ENCODE results near the gene TRIM51.
"Not testable (repeated sequence)": the region's sequence is repeated elsewhere in the genome, so short reads cannot be mapped to it uniquely, and the experiment has no call there.

TRIM51 gene, protein sequence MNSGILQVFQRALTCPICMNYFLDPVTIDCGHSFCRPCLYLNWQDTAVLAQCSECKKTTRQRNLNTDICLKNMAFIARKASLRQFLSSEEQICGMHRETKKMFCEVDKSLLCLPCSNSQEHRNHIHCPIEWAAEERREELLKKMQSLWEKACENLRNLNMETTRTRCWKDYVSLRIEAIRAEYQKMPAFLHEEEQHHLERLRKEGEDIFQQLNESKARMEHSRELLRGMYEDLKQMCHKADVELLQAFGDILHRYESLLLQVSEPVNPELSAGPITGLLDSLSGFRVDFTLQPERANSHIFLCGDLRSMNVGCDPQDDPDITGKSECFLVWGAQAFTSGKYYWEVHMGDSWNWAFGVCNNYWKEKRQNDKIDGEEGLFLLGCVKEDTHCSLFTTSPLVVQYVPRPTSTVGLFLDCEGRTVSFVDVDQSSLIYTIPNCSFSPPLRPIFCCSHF

DNA sequence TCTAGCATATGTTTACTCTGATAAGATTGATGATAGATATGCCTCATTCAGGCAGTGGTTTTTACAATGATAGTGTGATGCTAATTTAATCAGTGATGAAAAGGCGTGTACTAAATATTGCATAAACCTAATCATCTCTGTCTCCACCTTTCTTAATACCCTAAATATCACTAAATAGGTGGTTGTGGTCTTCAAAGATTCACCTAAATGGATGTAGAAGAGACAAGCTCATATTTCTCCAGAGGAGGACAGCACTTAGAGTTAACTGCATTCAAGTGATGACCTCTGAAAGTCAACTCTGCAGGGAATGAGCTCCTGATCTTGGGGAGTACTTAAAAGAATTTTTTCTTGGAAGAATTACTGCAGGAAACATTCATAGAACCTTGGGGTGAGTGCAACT lies at the start of gene TRIM51:
TRIM51 (plus strand) TSS at position 301 of the 400 bp plus-strand sequence. CDS start 2,132 bp downstream, outside the sequence.
- DNase-seq (ENCODE audit: low spot score): not testable (repeated sequence)

DNA sequence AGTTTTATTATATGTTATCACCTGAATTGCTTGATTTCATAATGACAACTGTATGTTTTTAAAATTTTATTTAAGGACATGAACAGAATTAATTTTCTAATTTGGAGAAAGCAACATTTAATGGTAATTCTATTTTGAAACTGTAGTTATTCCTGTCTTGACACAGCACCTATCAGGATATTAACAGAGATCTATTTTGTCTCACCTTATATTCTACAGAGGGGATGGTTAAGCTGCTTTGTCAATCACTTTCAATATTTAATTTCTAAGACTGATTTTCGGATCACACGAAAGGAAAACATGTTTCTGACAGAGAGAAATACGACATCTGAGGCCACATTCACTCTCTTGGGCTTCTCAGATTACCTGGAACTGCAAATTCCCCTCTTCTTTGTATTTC lies 44.6 kb upstream of the TRIM51 start, which contains the start of gene OR5D16:
OR5D16 (plus strand) TSS at position 301 of the 400 bp plus-strand sequence; CDS start at position 301, 0 bp downstream.
- DNase-seq (ENCODE audit: low spot score): no peak

DNA sequence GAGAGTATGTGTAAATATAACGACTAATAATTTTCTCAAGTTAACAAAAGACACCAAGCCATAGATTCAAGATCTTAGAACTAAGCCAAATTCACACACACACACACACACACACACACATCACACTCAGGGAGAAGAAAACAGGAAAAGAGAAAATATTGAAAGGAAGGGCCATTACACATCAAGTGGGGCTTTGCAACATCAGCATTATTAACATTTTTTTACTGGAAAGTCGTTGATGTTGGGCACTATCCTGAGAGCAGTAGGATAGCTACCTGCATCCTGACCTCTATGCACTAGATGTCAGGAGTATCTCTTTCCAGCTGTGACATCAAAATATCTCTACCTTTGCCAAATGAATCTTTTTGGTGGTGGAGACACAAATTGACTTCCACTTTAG lies 35.6 kb upstream of the TRIM51 start:
- DNase-seq (ENCODE audit: low spot score): no peak

DNA sequence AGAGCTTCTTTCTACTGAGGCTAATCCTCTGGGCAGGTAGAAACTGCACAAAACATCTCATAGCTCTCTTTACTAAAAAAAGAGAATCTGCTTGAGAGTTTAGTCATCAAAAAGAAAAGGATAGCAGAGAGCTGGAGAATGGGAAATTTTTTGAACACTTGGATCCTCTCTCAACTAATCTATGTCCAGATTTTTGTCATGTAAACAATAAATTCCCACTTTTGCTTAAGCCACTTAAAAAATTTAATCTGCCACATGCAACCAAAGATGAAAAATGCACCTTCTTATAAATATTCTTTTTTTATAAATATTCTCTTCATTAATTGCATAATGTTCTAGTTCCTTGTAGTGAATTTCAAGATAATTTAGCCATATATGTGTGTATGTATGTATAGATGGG lies 34.1 kb upstream of the TRIM51 start:
- no peak for DNase-seq (ENCODE audit: low spot score)

DNA sequence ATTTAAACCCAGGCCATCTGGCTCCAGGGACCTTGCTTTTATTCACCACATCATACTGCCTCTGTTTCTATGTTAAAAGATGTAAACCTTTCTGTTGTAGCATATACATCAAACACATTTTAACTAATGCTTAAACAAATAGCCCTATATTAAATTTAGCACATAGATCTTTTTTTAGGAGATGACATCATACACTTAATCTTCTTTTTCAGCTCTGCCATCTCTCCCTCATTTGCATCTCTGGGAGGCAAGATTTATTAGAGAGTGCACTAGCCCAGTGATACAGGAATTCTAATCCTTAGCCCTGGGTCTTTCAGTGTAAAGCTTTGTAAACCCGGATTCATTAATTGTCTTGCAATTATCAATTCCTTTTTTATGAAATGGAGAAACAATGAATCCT lies 31.0 kb upstream of the TRIM51 start:
- no peak for DNase-seq (ENCODE audit: low spot score)

DNA sequence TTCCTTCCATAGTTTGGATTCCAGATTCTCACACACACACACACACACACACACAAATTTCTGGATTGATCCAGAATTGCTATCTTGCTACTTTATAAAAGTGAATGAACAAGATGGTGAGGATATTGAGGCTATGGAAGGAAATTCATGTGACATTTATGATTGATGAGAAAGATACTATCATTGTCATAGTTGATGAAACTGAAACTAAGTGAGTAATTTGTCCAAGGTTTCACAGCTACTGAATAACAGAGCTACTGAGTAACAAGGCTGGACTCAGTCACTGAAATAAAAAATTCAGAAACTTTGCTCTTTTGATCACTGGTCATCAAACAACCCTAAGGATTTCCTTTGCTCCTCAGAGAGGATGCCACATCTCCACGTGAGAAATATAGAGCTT lies 28.4 kb upstream of the TRIM51 start:
- no peak for DNase-seq (ENCODE audit: low spot score)

DNA sequence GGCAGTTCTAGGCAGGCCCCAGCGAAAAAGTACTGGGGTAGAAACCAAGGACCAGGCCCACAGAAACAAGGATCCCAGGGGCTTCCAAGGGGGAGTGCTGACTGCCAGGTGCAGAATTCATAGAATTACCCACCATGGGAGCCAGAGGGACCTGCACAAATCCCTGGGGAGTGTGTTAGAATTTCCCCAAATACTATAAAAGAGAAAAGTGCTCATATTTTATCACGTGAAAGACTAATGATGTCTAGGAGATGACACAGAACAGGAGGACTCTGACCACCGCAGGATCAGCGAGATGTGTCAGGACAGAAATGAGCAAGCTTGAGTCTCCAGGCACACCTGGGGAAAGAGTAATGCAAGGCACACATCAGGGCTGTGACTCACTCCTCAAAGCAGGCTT lies 15.7 kb upstream of the TRIM51 start:
- DNase-seq (ENCODE audit: low spot score): not testable (repeated sequence)

DNA sequence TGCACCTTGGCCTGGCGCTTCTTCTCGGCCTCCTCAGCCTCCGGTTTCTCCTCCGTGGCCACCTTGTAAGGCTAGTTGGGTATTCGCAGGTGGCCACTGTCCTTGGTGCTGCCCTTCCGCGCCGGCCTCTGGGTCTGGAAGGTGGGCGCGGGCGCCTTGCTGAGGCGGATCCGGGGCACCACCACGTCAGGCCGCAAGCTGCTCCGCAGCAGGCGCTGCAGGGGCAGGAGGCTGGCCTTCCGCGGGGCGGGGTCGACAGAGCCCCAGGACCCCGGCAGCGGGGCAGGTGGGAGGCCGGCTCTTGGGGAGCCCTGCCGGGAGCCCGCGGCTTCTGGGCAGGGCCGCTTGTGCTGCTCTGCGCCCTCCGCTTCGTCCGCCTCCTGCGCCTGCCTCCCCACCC lies 10.4 kb upstream of the TRIM51 start:
- DNase-seq (ENCODE audit: low spot score): not testable (repeated sequence)

DNA sequence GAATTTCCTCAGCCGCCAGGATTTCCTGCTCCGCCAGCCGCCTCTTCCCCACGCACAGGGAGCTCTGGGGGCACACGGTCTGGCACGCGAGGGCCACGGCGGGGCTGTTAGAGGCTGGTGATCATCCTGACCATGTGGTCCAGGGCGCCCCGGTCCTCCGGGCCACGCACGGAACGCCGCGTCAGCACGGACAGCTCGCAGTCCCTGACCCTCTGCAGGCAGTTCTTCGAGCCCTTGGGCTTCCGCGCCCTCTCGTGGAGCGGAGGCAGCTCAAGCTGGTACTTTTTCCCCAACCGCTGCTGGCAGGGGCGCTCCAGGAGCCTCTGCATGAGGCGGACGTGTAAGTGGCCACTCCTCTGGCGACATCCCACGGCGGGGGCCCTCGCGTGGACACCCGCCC lies 10.0 kb upstream of the TRIM51 start:
- DNase-seq (ENCODE audit: low spot score): not testable (repeated sequence)

DNA sequence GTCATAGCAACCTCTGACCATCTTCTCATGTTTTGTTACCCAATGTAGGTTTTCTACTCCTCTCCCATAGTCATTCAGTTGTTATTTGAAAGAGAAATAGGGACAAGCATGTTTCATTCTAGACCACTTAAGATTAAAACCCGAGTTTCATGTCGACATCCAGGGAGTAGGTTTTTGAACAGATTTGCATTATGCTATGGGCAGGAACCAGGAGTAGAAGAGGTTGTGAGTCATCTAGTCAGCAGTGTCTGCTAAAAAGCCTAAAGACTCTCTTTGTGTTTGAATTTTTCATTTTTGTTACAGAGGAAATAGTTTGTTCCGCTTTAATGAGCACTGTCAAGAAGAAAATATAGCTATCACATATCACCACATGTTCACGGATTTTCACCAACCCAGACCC lies 1.9 kb downstream of the TRIM51 start:
- not testable (repeated sequence) for DNase-seq (ENCODE audit: low spot score)

DNA sequence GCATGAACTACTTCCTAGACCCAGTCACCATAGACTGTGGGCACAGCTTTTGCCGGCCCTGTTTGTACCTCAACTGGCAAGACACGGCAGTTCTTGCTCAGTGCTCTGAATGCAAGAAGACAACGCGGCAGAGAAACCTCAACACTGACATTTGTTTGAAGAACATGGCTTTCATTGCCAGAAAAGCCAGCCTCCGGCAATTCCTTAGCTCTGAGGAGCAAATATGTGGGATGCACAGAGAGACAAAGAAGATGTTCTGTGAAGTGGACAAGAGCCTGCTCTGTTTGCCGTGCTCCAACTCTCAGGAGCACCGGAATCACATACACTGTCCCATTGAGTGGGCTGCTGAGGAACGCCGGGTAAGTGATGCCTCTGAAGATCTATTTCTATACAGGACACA lies 2.4 kb downstream of the TRIM51 start:
- not testable (repeated sequence) for DNase-seq (ENCODE audit: low spot score)

DNA sequence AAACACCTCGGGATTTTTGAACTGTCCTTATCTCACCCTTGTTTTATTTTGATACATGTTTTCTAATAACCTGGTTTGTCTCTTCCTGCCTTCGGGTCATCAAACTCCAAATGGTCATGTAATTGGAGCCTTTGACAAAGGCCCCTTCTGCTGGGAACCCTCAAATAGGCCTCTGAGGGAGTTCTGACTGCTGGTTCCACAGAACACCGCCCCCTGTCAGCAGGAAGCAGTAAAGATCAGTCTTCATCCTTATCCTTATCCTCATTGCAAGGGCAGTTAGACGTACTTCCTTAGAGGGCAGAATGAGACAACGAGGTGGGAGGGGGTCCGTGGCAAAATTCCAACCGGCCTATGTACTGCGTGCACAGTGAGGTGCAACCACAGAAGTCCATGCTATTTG lies 12.1 kb downstream of the TRIM51 start:
- no peak for DNase-seq (ENCODE audit: low spot score)

DNA sequence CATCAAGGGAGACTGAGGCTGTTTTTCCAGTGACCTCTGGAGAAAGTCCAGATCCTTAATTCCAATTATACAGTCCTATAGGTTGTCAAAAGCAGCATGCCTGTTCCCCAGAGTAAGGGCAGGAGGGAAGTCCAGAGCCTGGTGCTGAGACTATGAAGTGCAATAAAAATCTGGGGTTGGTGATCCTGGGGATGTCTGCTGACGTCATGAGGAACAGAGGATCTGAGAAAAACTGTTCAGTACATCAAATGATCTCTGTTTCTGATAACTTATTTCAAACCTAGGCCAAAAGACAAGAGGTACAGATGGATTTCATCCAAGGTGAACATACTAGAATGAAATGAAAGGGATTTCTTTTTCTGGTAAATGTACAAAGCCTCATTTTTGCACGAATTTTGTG lies 19.2 kb downstream of the TRIM51 start:
- DNase-seq (ENCODE audit: low spot score): no peak

DNA sequence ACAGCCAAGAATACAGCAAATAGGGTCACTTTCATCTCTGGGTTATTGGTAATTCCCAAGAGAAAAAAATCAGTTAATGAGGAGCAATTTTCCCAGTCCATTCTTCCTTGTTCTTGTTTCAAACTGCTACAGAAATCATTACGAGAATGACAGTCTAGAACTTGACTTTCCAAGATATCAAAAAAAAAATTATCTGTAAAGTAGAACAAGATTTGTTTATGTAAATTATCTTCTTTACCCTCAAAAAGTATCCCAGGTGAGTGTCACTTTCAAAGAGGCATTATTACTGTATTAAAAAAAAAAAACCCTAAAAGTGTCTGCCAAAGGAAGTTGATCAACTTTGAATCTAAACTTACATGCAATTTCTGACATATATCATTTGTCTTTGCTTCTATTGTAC lies 31.4 kb downstream of the TRIM51 start, which contains the start of gene OR5W2:
OR5W2 (minus strand) TSS at position 101 of the 400 bp plus-strand sequence; CDS start at position 101, 0 bp downstream.
- DNase-seq (ENCODE audit: low spot score): no peak

DNA sequence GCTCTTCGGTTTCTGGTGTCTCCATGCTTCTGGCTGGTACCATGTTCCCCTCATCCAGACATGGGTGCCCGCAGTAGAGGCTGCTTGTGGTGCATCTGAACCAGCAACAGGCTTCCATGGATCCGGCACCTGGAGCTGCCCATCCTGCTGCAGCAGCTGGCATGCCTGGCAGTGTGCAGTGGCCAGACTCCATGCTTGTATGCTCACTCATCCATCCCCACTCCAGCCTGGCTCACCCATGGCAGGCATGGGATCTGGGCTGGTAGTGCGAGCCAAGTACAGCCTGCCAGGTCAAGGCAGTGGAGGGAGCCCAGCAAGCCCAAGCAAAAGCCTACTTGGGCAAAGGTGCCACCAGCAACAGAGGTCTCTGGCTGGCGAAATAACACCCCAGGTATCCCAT lies 37.4 kb downstream of the TRIM51 start:
- DNase-seq (ENCODE audit: low spot score): no peak

DNA sequence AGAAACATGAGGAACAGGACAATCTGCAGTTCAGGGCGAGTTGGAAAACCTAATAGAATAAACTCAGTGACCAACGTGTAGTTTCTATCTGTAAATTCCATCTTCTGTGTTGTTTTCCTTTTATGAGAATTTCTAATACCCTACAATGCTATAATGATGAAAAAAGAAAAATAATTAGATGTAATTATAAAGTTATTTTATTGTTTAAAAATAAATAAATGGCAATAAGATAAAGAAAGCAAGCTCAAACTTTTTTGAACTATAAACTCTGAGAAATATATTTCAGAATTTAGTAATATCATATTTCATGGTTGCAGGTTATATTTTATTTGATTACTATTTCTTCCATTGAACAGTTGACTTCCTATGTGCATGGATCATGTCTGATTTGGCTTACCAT lies 53.2 kb downstream of the TRIM51 start, which contains the start of gene OR5I1:
OR5I1 (minus strand) TSS at position 101 of the 400 bp plus-strand sequence; CDS start at position 101, 0 bp downstream.
- DNase-seq (ENCODE audit: low spot score): no peak
